Measurements from ENCODE around the gene RFX5. TPM values are rescaled to one million over a fixed set of nuclear protein-coding genes. Genes with fewer than 3 reads are reported as not detected.
"Not testable (repeated sequence)": the region's sequence is repeated elsewhere in the genome, so short reads cannot be mapped to it uniquely, and the experiment has no call there.

The RFX5 gene
- 64.4 TPM for total RNA-seq (ENCODE audit: unreplicated experiment)
- long read RNA-seq, partial matches to known transcripts, result 1 of 8 reads
- long read RNA-seq, other reads (novel, unspliced or antisense), result 3 of 8 reads

GRCh38 chr1:151346769-151347522, at the start of gene RFX5:
TSS of gene RFX5 (minus strand) at chr1:151347252. CDS start at chr1:151346320, 932 bp downstream.
- DNase-seq, result peak; percentile 90

GRCh38 chr1:151396265-151396664, 49.2 kb upstream of the RFX5 start:
- not testable (repeated sequence) for H3K4me3 Mint-ChIP-seq (ENCODE audit: unreplicated experiment); DNase-seq

More at GRCh38 chr1:151346769-151347522, at the start of gene RFX5:
- H3K36me3 Mint-ChIP-seq (ENCODE audit: unreplicated experiment), result peaks cover 4% of the 10 kb centered on the region
- peaks cover 16% of the 10 kb centered on the region for H3K4me1 Mint-ChIP-seq (ENCODE audit: low read depth, unreplicated experiment)
- H3K27me3 Mint-ChIP-seq (ENCODE audit: unreplicated experiment), result no peaks in the 10 kb centered on the region
- H3K27ac Mint-ChIP-seq (ENCODE audit: unreplicated experiment), result peak within 1 kb of the TSS; percentile 99
- H3K9me3 Mint-ChIP-seq (ENCODE audit: unreplicated experiment), result peaks cover 14% of the 10 kb centered on the region
- TF ChIP-seq CTCF (IDR thresholded peaks at IDR 0.05; ENCODE audit: partially characterized antibody, unreplicated experiment), result no peak
- peak within 1 kb of the TSS; percentile 92 for H3K4me3 Mint-ChIP-seq (ENCODE audit: unreplicated experiment)

GRCh38 chr1:151393583-151393982, 46.5 kb upstream of the RFX5 start:
- Mint-ChIP-seq H3K4me1 (ENCODE audit: low read depth, unreplicated experiment) (no peaks in the 10 kb centered on the region), H3K4me3 (ENCODE audit: unreplicated experiment) (no peak overlapping the region), H3K27ac (ENCODE audit: unreplicated experiment) (no peak overlapping the region), H3K36me3 (ENCODE audit: unreplicated experiment) (no peaks in the 10 kb centered on the region), H3K27me3 (ENCODE audit: unreplicated experiment) (no peaks in the 10 kb centered on the region), H3K9me3 (ENCODE audit: unreplicated experiment) (no peaks in the 10 kb centered on the region)
- TF ChIP-seq CTCF (IDR thresholded peaks at IDR 0.05; ENCODE audit: partially characterized antibody, unreplicated experiment), result no peak
- DNase-seq, result no peak

More at GRCh38 chr1:151396265-151396664, 49.2 kb upstream of the RFX5 start:
- H3K27me3 Mint-ChIP-seq (ENCODE audit: unreplicated experiment); H3K36me3 Mint-ChIP-seq (ENCODE audit: unreplicated experiment); H3K9me3 Mint-ChIP-seq (ENCODE audit: unreplicated experiment); H3K27ac Mint-ChIP-seq (ENCODE audit: unreplicated experiment): not testable (repeated sequence)
- peaks cover 10% of the 10 kb centered on the region for H3K4me1 Mint-ChIP-seq (ENCODE audit: low read depth, unreplicated experiment)

GRCh38 chr1:151391079-151391563, 44.1 kb upstream of the RFX5 start:
- H3K27me3 Mint-ChIP-seq (ENCODE audit: unreplicated experiment), result no peaks in the 10 kb centered on the region
- no peak for TF ChIP-seq CTCF (IDR thresholded peaks at IDR 0.05; ENCODE audit: partially characterized antibody, unreplicated experiment)
- no peaks in the 10 kb centered on the region for H3K4me1 Mint-ChIP-seq (ENCODE audit: low read depth, unreplicated experiment)
- DNase-seq, result no peak
- H3K9me3 Mint-ChIP-seq (ENCODE audit: unreplicated experiment), result peaks cover 5% of the 10 kb centered on the region
- no peaks in the 10 kb centered on the region for H3K36me3 Mint-ChIP-seq (ENCODE audit: unreplicated experiment)
- H3K27ac Mint-ChIP-seq (ENCODE audit: unreplicated experiment), result no peak overlapping the region
- no peak overlapping the region for H3K4me3 Mint-ChIP-seq (ENCODE audit: unreplicated experiment)

- H3K27ac Mint-ChIP-seq (ENCODE audit: unreplicated experiment); H3K4me3 Mint-ChIP-seq (ENCODE audit: unreplicated experiment); H3K36me3 Mint-ChIP-seq (ENCODE audit: unreplicated experiment); H3K27me3 Mint-ChIP-seq (ENCODE audit: unreplicated experiment); DNase-seq; H3K9me3 Mint-ChIP-seq (ENCODE audit: unreplicated experiment); H3K4me1 Mint-ChIP-seq (ENCODE audit: low read depth, unreplicated experiment): not testable (repeated sequence)
Measured at GRCh38 chr1:151390221-151391078, 43.4 kb upstream of the RFX5 start.

Measured in glutamatergic neuron (in vitro differentiated cells).